ENCODE results near the gene C1orf35.
A peak's percentile ranks its signal among the peaks of the same experiment; 100 is the strongest.

The C1orf35 gene

DNA sequence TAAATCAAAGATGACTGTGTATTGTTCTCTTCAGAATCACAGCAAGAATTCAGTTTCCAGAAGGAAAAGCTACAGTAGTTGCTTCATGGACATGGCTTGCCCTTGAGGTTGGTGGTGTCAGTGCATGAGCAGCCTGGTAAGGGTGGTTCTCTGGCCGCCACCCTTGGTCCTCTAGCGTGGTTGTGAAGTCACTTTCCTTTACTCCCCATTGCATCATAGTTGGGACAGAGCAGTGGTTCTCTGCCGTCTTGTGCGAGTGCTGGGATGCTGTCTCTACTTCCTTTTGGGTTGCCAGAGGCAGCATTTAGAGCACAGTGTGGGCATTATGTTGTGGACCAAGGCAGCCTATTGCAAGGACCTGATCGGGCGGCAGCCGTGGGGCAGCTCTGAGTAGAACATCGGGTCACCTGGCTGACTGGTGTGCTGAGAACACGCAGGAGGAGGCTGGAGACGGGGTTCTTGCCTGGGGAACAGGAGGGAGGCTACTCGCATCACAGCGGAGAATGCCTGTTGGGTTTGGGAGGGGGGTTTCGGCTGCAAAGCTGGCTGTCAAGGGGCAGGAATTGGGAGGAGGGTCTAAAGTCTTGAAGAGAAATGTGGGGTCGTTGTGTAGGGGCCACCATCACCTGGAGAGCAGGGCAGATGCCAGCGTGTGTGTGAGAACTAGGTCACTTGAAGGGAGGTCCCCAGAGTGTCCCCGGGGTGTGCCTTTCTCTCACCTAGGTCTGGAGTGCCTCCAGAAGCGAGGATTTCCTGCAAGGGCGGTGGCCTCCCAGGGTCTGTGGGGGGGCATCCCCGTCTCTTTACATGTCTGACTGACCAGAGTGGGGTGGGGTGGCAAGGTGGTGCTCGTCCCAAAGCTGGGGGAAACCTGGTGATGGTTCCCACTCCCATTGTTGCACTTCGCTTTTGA lies 14.3 kb downstream of the C1orf35 start:
- TF ChIP-seq, protein P1, sequence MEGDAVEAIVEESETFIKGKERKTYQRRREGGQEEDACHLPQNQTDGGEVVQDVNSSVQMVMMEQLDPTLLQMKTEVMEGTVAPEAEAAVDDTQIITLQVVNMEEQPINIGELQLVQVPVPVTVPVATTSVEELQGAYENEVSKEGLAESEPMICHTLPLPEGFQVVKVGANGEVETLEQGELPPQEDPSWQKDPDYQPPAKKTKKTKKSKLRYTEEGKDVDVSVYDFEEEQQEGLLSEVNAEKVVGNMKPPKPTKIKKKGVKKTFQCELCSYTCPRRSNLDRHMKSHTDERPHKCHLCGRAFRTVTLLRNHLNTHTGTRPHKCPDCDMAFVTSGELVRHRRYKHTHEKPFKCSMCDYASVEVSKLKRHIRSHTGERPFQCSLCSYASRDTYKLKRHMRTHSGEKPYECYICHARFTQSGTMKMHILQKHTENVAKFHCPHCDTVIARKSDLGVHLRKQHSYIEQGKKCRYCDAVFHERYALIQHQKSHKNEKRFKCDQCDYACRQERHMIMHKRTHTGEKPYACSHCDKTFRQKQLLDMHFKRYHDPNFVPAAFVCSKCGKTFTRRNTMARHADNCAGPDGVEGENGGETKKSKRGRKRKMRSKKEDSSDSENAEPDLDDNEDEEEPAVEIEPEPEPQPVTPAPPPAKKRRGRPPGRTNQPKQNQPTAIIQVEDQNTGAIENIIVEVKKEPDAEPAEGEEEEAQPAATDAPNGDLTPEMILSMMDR (IDR thresholded peaks at IDR 0.05; ENCODE audit: control insufficient read depth, extremely low read depth, insufficient read depth), result no peak
- peak overlapping the region; percentile 39 for H3K4me3 ChIP-seq (ENCODE audit: low read depth, low read length)
- DNase-seq (ENCODE audit: low read depth), result no peak

DNA sequence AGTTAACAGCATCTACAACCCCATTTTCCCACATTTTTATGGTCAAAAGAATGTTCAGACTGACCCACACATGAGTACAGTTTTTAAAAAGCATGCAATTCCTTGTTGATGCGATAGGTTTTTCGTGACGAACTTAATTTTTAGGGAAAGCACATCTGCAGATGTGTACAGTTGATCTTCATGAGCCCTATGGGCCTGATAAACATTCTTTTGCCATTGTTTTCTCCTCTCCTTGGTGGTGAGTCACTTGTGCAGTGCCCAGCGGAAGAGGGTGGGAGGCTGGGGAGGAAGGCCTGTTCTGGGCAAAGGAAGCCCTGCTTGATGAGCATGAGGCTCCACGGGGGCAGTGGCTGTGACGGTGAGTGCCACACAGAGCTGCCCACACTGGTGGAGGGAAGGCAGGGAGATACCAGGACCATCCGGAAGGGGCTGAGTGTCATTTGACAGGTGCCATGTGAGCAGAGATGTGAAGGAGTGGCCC lies 15.3 kb downstream of the C1orf35 start:
- no peak overlapping the region for H3K4me3 ChIP-seq (ENCODE audit: low read depth, low read length)
- TF ChIP-seq, protein P1 (IDR thresholded peaks at IDR 0.05; ENCODE audit: control insufficient read depth, extremely low read depth, insufficient read depth), result no peak
- no peak for DNase-seq (ENCODE audit: low read depth)

DNA sequence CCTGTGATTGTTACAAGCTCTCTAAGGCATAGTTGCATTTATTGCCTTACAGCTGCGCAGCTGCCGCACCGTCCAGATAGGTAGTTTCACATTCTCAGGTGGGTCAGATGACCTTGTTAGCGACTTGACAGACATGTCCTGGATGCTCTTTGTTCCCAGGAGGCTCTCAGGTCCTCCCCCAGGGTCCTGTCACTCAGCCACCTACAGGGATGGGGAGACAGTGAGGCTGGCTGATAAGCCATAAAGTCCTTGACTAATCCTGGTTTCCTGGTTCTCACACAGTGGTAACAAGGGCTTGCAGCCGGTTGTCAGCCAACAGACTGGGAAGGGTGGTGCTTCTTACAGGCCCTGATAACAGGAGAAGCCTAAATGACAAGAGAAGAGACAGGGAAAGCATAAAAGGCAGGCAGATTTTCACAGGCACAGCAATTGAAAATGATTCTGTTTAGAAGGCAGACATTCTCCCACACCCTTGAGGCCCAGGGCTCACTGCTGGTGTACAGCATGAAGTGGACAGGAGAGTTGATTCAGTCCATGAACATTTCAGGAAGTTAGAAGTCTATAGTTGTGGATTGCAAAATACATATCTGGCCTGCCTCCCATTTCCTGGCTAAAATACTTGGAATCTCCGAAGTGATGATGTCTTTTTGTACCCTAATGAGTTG lies 17.7 kb downstream of the C1orf35 start:
- H3K4me3 ChIP-seq (ENCODE audit: low read depth, low read length), result peak overlapping the region; percentile 97
- TF ChIP-seq, protein P1 (IDR thresholded peaks at IDR 0.05; ENCODE audit: control insufficient read depth, extremely low read depth, insufficient read depth), result no peak
- no peak for DNase-seq (ENCODE audit: low read depth)

DNA sequence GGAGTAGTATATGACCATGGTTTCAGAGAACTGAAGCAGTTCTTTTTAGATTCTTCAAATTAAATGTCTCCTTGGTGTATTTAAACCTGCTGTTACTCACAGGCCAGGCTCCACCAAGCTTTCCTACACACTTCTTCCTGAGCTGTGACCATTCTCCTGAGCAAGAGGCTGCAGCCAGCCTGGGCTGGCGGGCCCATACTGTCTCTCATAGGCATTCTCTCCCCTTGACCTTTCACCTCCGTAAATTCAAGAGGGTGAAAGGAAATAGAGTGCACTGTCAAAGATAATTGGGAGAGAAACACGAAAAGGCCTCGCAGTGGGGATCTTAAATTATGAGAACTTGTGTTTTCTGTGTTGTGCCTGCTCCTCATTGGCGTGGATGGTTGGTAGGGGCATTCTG lies 18.3 kb downstream of the C1orf35 start:
- TF ChIP-seq, protein P1 (IDR thresholded peaks at IDR 0.05; ENCODE audit: control insufficient read depth, extremely low read depth, insufficient read depth), result no peak
- H3K4me3 ChIP-seq (ENCODE audit: low read depth, low read length), result peak overlapping the region; percentile 97
- DNase-seq (ENCODE audit: low read depth), result no peak

DNA sequence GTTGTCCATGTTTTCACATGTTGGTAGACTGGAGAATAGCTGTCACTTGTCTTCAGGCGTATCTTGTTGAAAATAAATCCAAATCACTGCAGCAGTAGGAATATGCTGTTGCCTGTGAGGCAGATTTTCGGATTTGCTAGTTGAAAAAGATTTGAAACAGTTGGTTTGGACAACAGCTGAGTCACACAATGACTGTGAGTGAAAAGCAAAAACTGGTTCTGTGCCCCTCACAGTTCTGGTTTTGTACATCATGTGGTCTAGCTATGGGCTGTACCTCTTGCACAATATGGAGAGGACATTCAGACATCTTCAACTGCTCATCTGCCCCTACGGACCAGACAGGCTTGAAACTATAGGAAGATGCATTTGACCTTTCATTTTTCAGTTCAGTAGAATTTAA lies 18.8 kb downstream of the C1orf35 start:
- DNase-seq (ENCODE audit: low read depth), result no peak
- TF ChIP-seq, protein P1 (IDR thresholded peaks at IDR 0.05; ENCODE audit: control insufficient read depth, extremely low read depth, insufficient read depth), result no peak
- H3K4me3 ChIP-seq (ENCODE audit: low read depth, low read length), result peak overlapping the region; percentile 97

DNA sequence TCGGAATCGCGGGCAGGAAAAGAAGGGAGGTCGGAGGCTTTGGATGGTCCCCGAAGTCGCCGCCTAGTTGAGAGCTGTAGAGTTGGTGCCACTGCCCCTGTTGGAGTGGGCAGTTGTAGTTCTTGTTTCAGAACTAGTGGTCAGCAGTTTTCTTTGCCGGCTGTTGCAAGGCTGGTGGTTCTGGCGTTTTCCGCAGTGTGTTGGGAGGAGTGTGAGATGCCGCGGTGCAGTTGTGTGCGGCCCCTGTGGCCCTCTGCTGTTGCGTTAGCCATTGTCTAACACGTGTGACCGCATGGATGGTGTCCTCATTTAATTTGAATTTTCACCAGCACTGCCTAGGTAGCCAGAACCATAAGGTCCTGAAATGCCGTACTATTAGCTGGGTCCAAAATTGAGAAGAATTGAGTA lies 19.2 kb downstream of the C1orf35 start:
- DNase-seq (ENCODE audit: low read depth), result no peak
- TF ChIP-seq, protein P1 (IDR thresholded peaks at IDR 0.05; ENCODE audit: control insufficient read depth, extremely low read depth, insufficient read depth), result no peak
- peak overlapping the region; percentile 97 for H3K4me3 ChIP-seq (ENCODE audit: low read depth, low read length)

Measured in LNCaP clone FGC (cell line).